HEK293 (cell line): ENCODE results near the gene GLG1.

Experiments
- CTCF ChIA-PET: fragments of 350-600 bp; formaldehyde crosslinking; extraction: SDS; loops from one replicate; lab custom pipeline; 2021; ENCODE audit warnings: antibody characterized with exemption; lab: Yijun Ruan, JAX
- POLR2A ChIA-PET: fragments of 300-600 bp; formaldehyde crosslinking; extraction: SDS; loops from one replicate; lab custom pipeline; 2020; ENCODE audit warnings: antibody characterized with exemption, inconsistent platforms; lab: Yijun Ruan, JAX
- H3K27ac ChIP-seq: fragments of 200-500 bp; sonication (Bioruptor generic); 2 replicates; pipeline ENCODE4 v1.5.1; 2014; ENCODE audit warnings: low read depth, low read length, control low read depth, inconsistent platforms; ENCODE audit errors: extremely low read depth
- H3K36me3 ChIP-seq, 2 experiments: fragments of 200-500 bp in 1 of 2; sonication (Bioruptor generic) in 1 of 2; 1 replicate in 1 of 2; 2 replicates in 1 of 2; pipeline ENCODE4 v1.5.1; 2014 to 2017; ENCODE audit warnings: inconsistent platforms in 2 of 2, low read length in 2 of 2; ENCODE audit not compliant: control insufficient read depth in 2 of 2, insufficient read depth in 1 of 2
- H3K4me1 ChIP-seq: fragments of 200-500 bp; sonication (Bioruptor generic); 2 replicates; pipeline ENCODE4 v1.5.1; 2014; ENCODE audit warnings: mild to moderate bottlenecking, low read length, inconsistent platforms; ENCODE audit not compliant: control insufficient read depth, insufficient read depth
- H3K4me3 ChIP-seq: 2 replicates; pipeline ENCODE4 v1.5.1; 2011; ENCODE audit warnings: low read depth, mild to moderate bottlenecking, control low read depth, low read length, moderate library complexity
- H3K9me3 ChIP-seq: fragments of 200-500 bp; sonication (Bioruptor generic); 2 replicates; pipeline ENCODE4 v1.5.1; 2014; ENCODE audit warnings: low read depth, low read length, inconsistent platforms; ENCODE audit not compliant: control insufficient read depth, insufficient read depth
- GLIS2 ChIP-seq: fragments of 450-650 bp; formaldehyde crosslinking; IDR thresholded peaks from 2 replicates; pipeline ENCODE4 v1.5.1; 2016; ENCODE audit warnings: missing biosample characterization, missing genetic modification characterization
- KLF9 ChIP-seq: fragments of 450-650 bp; formaldehyde crosslinking; IDR thresholded peaks from 2 replicates; pipeline ENCODE4 v1.5.1; 2016; ENCODE audit warnings: missing biosample characterization, missing genetic modification characterization, low read depth
- ZFHX2 ChIP-seq: fragments of 450-650 bp; formaldehyde crosslinking; conservative IDR thresholded peaks from 2 replicates; pipeline ENCODE4 v1.5.1; 2016; ENCODE audit warnings: missing biosample characterization, missing genetic modification characterization
- ZFP41 ChIP-seq: fragments of 450-650 bp; formaldehyde crosslinking; IDR thresholded peaks from 2 replicates; pipeline ENCODE4 v1.5.1; 2016; ENCODE audit warnings: missing biosample characterization, missing genetic modification characterization, borderline replicate concordance
- ZNF184 ChIP-seq: fragments of 450-650 bp; IDR thresholded peaks from 2 replicates; pipeline ENCODE4 v1.5.1; 2018; ENCODE audit warnings: missing biosample characterization, mild to moderate bottlenecking, missing genetic modification characterization
- ZNF211 ChIP-seq: fragments of 450-650 bp; formaldehyde crosslinking; IDR thresholded peaks from 2 replicates; pipeline ENCODE4 v1.5.1; 2016; ENCODE audit warnings: low read depth, missing biosample characterization, missing genetic modification characterization
- ZNF24 ChIP-seq: fragments of 450-650 bp; formaldehyde crosslinking; IDR thresholded peaks from 2 replicates; pipeline ENCODE4 v1.5.1; 2016; ENCODE audit warnings: missing biosample characterization, missing genetic modification characterization
- ZNF266 ChIP-seq: fragments of 450-650 bp; formaldehyde crosslinking; IDR thresholded peaks from 2 replicates; pipeline ENCODE4 v1.5.1; 2016; ENCODE audit warnings: missing biosample characterization, missing genetic modification characterization, low read depth
- ZNF292 ChIP-seq: fragments of 450-650 bp; formaldehyde crosslinking; IDR thresholded peaks from 2 replicates; pipeline ENCODE4 v1.5.1; 2016; ENCODE audit warnings: low read depth, missing biosample characterization, missing genetic modification characterization, borderline replicate concordance
- ZNF354C ChIP-seq: fragments of 450-650 bp; formaldehyde crosslinking; IDR thresholded peaks from 2 replicates; pipeline ENCODE4 v1.5.1; 2016; ENCODE audit warnings: missing biosample characterization, missing genetic modification characterization, low read depth, borderline replicate concordance
- ZNF530 ChIP-seq: fragments of 450-650 bp; formaldehyde crosslinking; IDR thresholded peaks from 2 replicates; pipeline ENCODE4 v1.5.1; 2016; ENCODE audit warnings: low read depth, missing biosample characterization, missing genetic modification characterization
- ZNF549 ChIP-seq: fragments of 450-650 bp; IDR thresholded peaks from 2 replicates; pipeline ENCODE4 v1.5.1; 2018; ENCODE audit warnings: missing biosample characterization, missing genetic modification characterization, mild to moderate bottlenecking, inconsistent platforms, moderate library complexity
- ZNF558 ChIP-seq: fragments of 450-650 bp; formaldehyde crosslinking; IDR thresholded peaks from 2 replicates; pipeline ENCODE4 v1.5.1; 2016; ENCODE audit warnings: missing biosample characterization, missing genetic modification characterization
- ZNF629 ChIP-seq: fragments of 450-650 bp; formaldehyde crosslinking; IDR thresholded peaks from 2 replicates; pipeline ENCODE4 v1.5.1; 2017; ENCODE audit warnings: missing biosample characterization, missing genetic modification characterization
- ZXDB ChIP-seq: fragments of 450-650 bp; formaldehyde crosslinking; IDR thresholded peaks from 2 replicates; pipeline ENCODE4 v1.5.1; 2016; ENCODE audit warnings: missing biosample characterization, missing genetic modification characterization
- TF ChIP-seq, protein P1 (sequence below): fragments of 450-650 bp; formaldehyde crosslinking; IDR thresholded peaks from 2 replicates; pipeline ENCODE4 v1.5.1; 2016; ENCODE audit warnings: missing biosample characterization, missing genetic modification characterization, borderline replicate concordance
- TF ChIP-seq, protein P2 (sequence below): fragments of 450-650 bp; formaldehyde crosslinking; IDR thresholded peaks from 2 replicates; pipeline ENCODE4 v1.5.1; 2016; ENCODE audit warnings: missing biosample characterization, missing genetic modification characterization
- TF ChIP-seq, protein P3 (sequence below): fragments of 450-650 bp; formaldehyde crosslinking; IDR thresholded peaks from 2 replicates; pipeline ENCODE4 v1.5.1; 2016; ENCODE audit warnings: missing biosample characterization, missing genetic modification characterization
- TF ChIP-seq, protein P4 (sequence below): fragments of 450-650 bp; formaldehyde crosslinking; IDR thresholded peaks from 2 replicates; pipeline ENCODE4 v1.5.1; 2016; ENCODE audit warnings: missing biosample characterization, missing genetic modification characterization
- TF ChIP-seq, protein P5 (sequence below): IDR thresholded peaks from 2 replicates; pipeline ENCODE4 v1.6.1; 2011; ENCODE audit warnings: mild to moderate bottlenecking, low read depth, low read length, borderline replicate concordance

GLG1 gene

DNA sequence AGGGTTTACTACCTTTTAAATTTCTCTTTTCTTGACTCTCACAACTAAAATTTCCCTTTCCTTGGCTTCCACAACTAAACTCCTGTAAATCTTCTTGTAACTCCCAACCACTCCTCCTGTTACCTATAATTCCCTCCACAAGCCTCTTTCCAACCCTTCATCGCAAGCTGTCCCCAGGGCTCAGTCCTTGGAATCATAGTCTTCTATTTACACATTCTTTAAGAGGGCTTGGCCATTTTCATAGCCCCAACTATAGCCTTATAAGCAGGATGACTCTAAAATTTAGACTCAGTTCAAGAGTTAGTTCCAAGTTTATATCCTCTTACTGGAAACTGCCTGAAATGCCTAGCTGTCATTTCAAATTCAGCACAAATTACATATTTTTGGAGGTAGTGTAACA, 23.9 kb downstream of the GLG1 start:
- POLR2A ChIA-PET = no interaction called here

DNA sequence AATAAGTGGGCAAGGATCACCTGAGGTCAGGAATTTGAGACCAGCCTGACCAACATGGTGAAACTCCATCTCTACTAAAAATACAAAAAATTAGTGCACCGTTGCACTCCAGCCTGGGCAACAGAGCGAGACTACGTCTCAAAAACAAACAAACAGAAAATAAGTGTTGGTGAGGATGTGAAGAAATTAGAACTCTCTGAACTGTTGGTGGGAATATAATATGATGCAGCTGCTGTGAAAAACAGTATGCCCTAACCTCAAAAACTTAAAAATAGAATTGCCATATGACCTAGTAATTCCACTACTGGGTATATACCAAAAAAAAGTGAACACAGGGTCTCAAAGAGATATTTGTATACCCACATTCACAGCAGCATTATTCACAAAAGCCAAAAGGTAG, 26.1 kb downstream of the GLG1 start:
- ChIA-PET POLR2A (no interaction called here), CTCF (no interaction called here)
- H3K27ac ChIP-seq = no peak overlapping the region
- H3K9me3 ChIP-seq = no peaks in the 10 kb centered on the region
- TF ChIP-seq, protein P1, sequence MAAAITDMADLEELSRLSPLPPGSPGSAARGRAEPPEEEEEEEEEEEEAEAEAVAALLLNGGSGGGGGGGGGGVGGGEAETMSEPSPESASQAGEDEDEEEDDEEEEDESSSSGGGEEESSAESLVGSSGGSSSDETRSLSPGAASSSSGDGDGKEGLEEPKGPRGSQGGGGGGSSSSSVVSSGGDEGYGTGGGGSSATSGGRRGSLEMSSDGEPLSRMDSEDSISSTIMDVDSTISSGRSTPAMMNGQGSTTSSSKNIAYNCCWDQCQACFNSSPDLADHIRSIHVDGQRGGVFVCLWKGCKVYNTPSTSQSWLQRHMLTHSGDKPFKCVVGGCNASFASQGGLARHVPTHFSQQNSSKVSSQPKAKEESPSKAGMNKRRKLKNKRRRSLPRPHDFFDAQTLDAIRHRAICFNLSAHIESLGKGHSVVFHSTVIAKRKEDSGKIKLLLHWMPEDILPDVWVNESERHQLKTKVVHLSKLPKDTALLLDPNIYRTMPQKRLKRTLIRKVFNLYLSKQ (tag by site-specific recombination) = no peak
- TF ChIP-seq ZNF558 (tag by site-specific recombination) (no peak), ZFHX2 (no peak)
- no peaks in the 10 kb centered on the region for H3K36me3 ChIP-seq
- H3K4me3 ChIP-seq = no peak overlapping the region
- H3K4me1 ChIP-seq = peaks cover 11% of the 10 kb centered on the region

More for the DNA sequence above, 23.9 kb downstream of the GLG1 start:
- CTCF ChIA-PET = interaction anchor here (0.7 kb wide), 1 partner anchor 26 kb away, joined by 3 read pairs; no protein-coding TSS in a partner anchor
- TF ChIP-seq ZNF629 (tag by site-specific recombination) = no peak
- TF ChIP-seq ZXDB = no peak
- TF ChIP-seq ZNF549 = no peak
- TF ChIP-seq ZNF184 (tag by site-specific recombination) = no peak
- no peak for TF ChIP-seq ZNF266 (tag by site-specific recombination)
- no peak for TF ChIP-seq KLF9 (tag by site-specific recombination)
- TF ChIP-seq GLIS2 = no peak
- no peak for TF ChIP-seq ZNF292
- TF ChIP-seq ZFP41 (tag by site-specific recombination) = no peak
- TF ChIP-seq, protein P2, sequence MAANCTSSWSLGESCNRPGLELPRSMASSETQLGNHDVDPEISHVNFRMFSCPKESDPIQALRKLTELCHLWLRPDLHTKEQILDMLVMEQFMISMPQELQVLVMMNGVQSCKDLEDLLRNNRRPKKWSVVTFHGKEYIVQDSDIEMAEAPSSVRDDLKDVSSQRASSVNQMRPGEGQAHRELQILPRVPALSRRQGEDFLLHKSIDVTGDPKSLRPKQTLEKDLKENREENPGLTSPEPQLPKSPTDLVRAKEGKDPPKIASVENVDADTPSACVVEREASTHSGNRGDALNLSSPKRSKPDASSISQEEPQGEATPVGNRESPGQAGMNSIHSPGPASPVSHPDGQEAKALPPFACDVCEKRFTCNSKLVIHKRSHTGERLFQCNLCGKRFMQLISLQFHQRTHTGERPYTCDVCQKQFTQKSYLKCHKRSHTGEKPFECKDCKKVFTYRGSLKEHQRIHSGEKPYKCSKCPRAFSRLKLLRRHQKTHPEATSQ (tag by site-specific recombination) = no peak
- TF ChIP-seq ZNF211 (tag by site-specific recombination) = no peak
- no peak for TF ChIP-seq ZNF530 (tag by site-specific recombination)
- TF ChIP-seq ZNF354C (tag by site-specific recombination) = no peak
- TF ChIP-seq, protein P3, sequence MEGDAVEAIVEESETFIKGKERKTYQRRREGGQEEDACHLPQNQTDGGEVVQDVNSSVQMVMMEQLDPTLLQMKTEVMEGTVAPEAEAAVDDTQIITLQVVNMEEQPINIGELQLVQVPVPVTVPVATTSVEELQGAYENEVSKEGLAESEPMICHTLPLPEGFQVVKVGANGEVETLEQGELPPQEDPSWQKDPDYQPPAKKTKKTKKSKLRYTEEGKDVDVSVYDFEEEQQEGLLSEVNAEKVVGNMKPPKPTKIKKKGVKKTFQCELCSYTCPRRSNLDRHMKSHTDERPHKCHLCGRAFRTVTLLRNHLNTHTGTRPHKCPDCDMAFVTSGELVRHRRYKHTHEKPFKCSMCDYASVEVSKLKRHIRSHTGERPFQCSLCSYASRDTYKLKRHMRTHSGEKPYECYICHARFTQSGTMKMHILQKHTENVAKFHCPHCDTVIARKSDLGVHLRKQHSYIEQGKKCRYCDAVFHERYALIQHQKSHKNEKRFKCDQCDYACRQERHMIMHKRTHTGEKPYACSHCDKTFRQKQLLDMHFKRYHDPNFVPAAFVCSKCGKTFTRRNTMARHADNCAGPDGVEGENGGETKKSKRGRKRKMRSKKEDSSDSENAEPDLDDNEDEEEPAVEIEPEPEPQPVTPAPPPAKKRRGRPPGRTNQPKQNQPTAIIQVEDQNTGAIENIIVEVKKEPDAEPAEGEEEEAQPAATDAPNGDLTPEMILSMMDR (tag by site-specific recombination) = no peak
- TF ChIP-seq ZNF24 (tag by site-specific recombination) = no peak
- Histone ChIP-seq H3K27ac (no peak overlapping the region), H3K36me3 (no peaks in the 10 kb centered on the region), H3K9me3 (no peaks in the 10 kb centered on the region), H3K4me3 (no peak overlapping the region), H3K4me1 (peaks cover 13% of the 10 kb centered on the region)

DNA sequence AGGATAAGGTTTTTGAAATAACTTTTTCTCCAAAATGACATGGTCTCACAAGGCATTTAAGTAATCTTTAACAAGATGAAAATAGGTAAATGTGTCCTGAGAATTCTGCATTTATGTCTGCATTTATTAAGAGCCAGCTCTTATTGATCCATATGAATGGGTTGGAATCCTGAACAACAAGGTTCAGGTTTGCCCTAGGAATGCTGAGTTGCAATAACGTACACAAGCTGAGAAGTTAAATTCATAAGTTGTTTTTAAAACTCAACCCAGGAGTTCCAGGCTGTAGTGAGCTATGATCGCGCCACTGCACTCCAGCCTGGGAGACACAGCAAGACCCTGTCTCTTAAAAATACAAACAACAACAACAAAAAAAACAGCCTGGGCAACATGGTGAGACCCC, 28.1 kb downstream of the GLG1 start:
- Histone ChIP-seq H3K27ac (no peak overlapping the region), H3K9me3 (no peaks in the 10 kb centered on the region), H3K4me1 (peaks cover 11% of the 10 kb centered on the region), H3K4me3 (no peak overlapping the region), H3K36me3 (no peaks in the 10 kb centered on the region)
- CTCF ChIA-PET = interaction anchor here (1.0 kb wide), 1 partner anchor 75 kb away, joined by 3 read pairs; no protein-coding TSS in a partner anchor
- TF ChIP-seq, protein P4, sequence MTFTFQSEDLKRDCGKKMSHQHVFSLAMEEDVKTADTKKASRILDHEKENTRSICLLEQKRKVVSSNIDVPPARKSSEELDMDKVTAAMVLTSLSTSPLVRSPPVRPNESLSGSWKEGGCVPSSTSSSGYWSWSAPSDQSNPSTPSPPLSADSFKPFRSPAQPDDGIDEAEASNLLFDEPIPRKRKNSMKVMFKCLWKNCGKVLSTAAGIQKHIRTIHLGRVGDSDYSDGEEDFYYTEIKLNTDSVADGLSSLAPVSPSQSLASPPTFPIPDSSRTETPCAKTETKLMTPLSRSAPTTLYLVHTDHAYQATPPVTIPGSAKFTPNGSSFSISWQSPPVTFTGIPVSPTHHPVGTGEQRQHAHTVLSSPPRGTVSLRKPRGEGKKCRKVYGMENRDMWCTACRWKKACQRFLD (tag by site-specific recombination) = no peak
- TF ChIP-seq, protein P5, sequence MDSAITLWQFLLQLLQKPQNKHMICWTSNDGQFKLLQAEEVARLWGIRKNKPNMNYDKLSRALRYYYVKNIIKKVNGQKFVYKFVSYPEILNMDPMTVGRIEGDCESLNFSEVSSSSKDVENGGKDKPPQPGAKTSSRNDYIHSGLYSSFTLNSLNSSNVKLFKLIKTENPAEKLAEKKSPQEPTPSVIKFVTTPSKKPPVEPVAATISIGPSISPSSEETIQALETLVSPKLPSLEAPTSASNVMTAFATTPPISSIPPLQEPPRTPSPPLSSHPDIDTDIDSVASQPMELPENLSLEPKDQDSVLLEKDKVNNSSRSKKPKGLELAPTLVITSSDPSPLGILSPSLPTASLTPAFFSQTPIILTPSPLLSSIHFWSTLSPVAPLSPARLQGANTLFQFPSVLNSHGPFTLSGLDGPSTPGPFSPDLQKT = no peak
- TF ChIP-seq ZNF629 (tag by site-specific recombination) = no peak
- no peak for TF ChIP-seq ZNF530 (tag by site-specific recombination)
- POLR2A ChIA-PET = interaction anchor here (1.7 kb wide), 1 partner anchor 23 kb away, joined by 4 read pairs; no protein-coding TSS in a partner anchor
